K562 (cell line): Measurements from ENCODE around the gene ATXN1. TPM values are rescaled to one million over a fixed set of nuclear protein-coding genes. Genes with fewer than 3 reads are reported as not detected.
A peak's percentile ranks its signal among the peaks of the same experiment; 100 is the strongest.

Source experiments
- CXXC5 ChIP-seq: fragments of 250-450 bp; sonication (Bioruptor Pico); IDR thresholded peaks from 2 replicates; pipeline ENCODE4 v1.8.0; 2022; ENCODE audit warnings: inconsistent platforms, mild to moderate bottlenecking, moderate library complexity
- ETV1 ChIP-seq: fragments of 450-650 bp; conservative IDR thresholded peaks from 2 replicates; pipeline ENCODE4 v1.6.1; 2016; ENCODE audit warnings: missing genetic modification characterization, control low read depth, low read depth, missing compliant biosample characterization
- FOS ChIP-seq: IDR thresholded peaks from 3 replicates; pipeline ENCODE4 v1.6.1; 2011; ENCODE audit not compliant: insufficient read length; ENCODE audit errors: extremely low read depth
- SMC3 ChIP-seq: conservative IDR thresholded peaks from 2 replicates; pipeline ENCODE4 v1.6.1; 2011; ENCODE audit warnings: low read depth, low read length, improper control_type of control experiment; ENCODE audit not compliant: insufficient read depth
- SNIP1 ChIP-seq: fragments of 450-650 bp; IDR thresholded peaks from 2 replicates; pipeline ENCODE4 v1.7.1; 2017; ENCODE audit warnings: low read depth, mild to moderate bottlenecking
- ZC3H4 ChIP-seq: sonication (generic); formaldehyde crosslinking; IDR thresholded peaks from 2 replicates; pipeline ENCODE4 v1.9.0; 2021; ENCODE audit warnings: missing genetic modification reagents, borderline replicate concordance
- ZNF146 ChIP-seq: IDR thresholded peaks from one replicate; pipeline ENCODE4 v1.6.1; 2018; ENCODE audit warnings: missing compliant biosample characterization; ENCODE audit not compliant: unreplicated experiment
- ZNF707 ChIP-seq: fragments of 250-450 bp; sonication (Bioruptor Pico); conservative IDR thresholded peaks from 2 replicates; pipeline ENCODE4 v1.8.0; 2022; ENCODE audit warnings: inconsistent platforms, mild to moderate bottlenecking, moderate library complexity
- polyA plus RNA-seq, 8 experiments: library from polyadenylated mRNA; depleted of rRNA in 4 of 8; stranded (reverse) in 5 of 8; unstranded in 3 of 8; fragments of >200 nt; fragmentation: Nextera tagmentation in 2 of 8; fragmentation: Illumina TruSeq in 1 of 8; extraction: Ambion mirVana in 2 of 8; extraction: Trizol in 1 of 8; gene quantifications; 2 replicates each; pipeline versions ENCODE4 v1.2.1 to v1.2.3, GENCODE V29; 2011 to 2014; ENCODE audit warnings: inconsistent platforms in 1 of 8, missing spikeins in 1 of 8
- total RNA-seq, 7 experiments: library from RNA; depleted of rRNA in 6 of 7; stranded (reverse); fragments of >200 nt in 6 of 7; fragmentation: Illumina TruSeq in 2 of 7; extraction: Trizol in 2 of 7; gene quantifications; 2 replicates each; pipeline versions ENCODE4 v1.2.1 to v1.2.3, GENCODE V29; 2011 to 2021; ENCODE audit warnings: low replicate concordance in 1 of 7
- TF ChIP-seq, protein P1 (sequence below): fragments of 250-450 bp; sonication (Bioruptor Pico); IDR thresholded peaks from 2 replicates; pipeline ENCODE4 v1.8.0; 2021; ENCODE audit warnings: borderline replicate concordance, mild to moderate bottlenecking, moderate library complexity; ENCODE audit not compliant: poor library complexity, severe bottlenecking
- TF ChIP-seq, protein P2 (sequence below): fragments of 450-650 bp; IDR thresholded peaks from 2 replicates; pipeline ENCODE4 v1.6.1; 2016
- TF ChIP-seq, protein P3 (sequence below): fragments of 450-650 bp; IDR thresholded peaks from 2 replicates; pipeline ENCODE4 v1.6.1; 2017; ENCODE audit warnings: mild to moderate bottlenecking, moderate library complexity
- TF ChIP-seq, protein P4 (sequence below): fragments of 450-650 bp; IDR thresholded peaks from 2 replicates; pipeline ENCODE4 v1.6.1; 2016; ENCODE audit warnings: mild to moderate bottlenecking, moderate library complexity

The ATXN1 gene
- total and polyA plus RNA-seq, 9 of the 15 experiments (the other 6 are each of a cell fraction or from before 2014, with no cell fraction given) = under 0.01 to 1.2 (median 0.58) TPM

DNA sequence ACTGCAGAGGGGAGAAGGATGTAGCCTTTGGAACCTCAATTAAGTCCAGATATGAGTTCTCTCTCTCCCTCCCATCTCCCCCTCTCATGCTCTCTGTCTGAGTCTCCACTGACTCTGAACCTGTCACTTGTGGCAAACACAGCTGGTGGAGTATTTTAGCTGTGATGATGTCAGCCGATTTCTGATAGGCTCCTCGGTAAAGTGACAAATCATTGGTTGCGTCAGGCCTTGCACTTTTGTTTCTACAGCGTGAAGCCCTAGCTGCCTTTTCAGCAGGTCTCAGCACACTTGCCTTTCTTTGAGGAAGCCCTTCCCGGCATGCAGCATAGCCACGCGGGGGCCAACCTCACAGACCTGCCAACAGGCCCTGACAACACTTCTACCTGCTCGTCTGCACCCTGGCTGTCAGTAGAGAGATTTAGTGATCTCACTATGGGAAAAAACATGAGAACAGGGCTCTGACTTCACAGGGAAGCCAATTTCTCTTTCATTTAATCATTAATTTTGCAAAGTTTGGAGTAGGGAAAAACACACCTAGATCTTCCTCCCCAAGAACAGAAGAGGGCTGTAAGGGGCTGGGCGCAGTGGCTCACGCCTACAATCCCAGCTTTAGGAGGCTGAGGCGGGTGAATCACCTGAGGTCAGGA lies 438.5 kb downstream of the ATXN1 start (continued):
- TF ChIP-seq, protein P1, sequence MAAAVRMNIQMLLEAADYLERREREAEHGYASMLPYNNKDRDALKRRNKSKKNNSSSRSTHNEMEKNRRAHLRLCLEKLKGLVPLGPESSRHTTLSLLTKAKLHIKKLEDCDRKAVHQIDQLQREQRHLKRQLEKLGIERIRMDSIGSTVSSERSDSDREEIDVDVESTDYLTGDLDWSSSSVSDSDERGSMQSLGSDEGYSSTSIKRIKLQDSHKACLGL (CRISPR knock-in tag) = no peak
- peak; percentile 84 for TF ChIP-seq CXXC5 (CRISPR knock-in tag)
- no peak for TF ChIP-seq ZC3H4
- no peak for TF ChIP-seq SNIP1
- TF ChIP-seq ETV1 (tag) = peak; percentile 59
- no peak for TF ChIP-seq SMC3
- TF ChIP-seq, protein P2, sequence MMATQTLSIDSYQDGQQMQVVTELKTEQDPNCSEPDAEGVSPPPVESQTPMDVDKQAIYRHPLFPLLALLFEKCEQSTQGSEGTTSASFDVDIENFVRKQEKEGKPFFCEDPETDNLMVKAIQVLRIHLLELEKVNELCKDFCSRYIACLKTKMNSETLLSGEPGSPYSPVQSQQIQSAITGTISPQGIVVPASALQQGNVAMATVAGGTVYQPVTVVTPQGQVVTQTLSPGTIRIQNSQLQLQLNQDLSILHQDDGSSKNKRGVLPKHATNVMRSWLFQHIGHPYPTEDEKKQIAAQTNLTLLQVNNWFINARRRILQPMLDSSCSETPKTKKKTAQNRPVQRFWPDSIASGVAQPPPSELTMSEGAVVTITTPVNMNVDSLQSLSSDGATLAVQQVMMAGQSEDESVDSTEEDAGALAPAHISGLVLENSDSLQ = peak; percentile 93
- TF ChIP-seq, protein P3, sequence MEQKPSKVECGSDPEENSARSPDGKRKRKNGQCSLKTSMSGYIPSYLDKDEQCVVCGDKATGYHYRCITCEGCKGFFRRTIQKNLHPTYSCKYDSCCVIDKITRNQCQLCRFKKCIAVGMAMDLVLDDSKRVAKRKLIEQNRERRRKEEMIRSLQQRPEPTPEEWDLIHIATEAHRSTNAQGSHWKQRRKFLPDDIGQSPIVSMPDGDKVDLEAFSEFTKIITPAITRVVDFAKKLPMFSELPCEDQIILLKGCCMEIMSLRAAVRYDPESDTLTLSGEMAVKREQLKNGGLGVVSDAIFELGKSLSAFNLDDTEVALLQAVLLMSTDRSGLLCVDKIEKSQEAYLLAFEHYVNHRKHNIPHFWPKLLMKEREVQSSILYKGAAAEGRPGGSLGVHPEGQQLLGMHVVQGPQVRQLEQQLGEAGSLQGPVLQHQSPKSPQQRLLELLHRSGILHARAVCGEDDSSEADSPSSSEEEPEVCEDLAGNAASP = no peak
- TF ChIP-seq FOS = peak; percentile 17
- TF ChIP-seq, protein P4, sequence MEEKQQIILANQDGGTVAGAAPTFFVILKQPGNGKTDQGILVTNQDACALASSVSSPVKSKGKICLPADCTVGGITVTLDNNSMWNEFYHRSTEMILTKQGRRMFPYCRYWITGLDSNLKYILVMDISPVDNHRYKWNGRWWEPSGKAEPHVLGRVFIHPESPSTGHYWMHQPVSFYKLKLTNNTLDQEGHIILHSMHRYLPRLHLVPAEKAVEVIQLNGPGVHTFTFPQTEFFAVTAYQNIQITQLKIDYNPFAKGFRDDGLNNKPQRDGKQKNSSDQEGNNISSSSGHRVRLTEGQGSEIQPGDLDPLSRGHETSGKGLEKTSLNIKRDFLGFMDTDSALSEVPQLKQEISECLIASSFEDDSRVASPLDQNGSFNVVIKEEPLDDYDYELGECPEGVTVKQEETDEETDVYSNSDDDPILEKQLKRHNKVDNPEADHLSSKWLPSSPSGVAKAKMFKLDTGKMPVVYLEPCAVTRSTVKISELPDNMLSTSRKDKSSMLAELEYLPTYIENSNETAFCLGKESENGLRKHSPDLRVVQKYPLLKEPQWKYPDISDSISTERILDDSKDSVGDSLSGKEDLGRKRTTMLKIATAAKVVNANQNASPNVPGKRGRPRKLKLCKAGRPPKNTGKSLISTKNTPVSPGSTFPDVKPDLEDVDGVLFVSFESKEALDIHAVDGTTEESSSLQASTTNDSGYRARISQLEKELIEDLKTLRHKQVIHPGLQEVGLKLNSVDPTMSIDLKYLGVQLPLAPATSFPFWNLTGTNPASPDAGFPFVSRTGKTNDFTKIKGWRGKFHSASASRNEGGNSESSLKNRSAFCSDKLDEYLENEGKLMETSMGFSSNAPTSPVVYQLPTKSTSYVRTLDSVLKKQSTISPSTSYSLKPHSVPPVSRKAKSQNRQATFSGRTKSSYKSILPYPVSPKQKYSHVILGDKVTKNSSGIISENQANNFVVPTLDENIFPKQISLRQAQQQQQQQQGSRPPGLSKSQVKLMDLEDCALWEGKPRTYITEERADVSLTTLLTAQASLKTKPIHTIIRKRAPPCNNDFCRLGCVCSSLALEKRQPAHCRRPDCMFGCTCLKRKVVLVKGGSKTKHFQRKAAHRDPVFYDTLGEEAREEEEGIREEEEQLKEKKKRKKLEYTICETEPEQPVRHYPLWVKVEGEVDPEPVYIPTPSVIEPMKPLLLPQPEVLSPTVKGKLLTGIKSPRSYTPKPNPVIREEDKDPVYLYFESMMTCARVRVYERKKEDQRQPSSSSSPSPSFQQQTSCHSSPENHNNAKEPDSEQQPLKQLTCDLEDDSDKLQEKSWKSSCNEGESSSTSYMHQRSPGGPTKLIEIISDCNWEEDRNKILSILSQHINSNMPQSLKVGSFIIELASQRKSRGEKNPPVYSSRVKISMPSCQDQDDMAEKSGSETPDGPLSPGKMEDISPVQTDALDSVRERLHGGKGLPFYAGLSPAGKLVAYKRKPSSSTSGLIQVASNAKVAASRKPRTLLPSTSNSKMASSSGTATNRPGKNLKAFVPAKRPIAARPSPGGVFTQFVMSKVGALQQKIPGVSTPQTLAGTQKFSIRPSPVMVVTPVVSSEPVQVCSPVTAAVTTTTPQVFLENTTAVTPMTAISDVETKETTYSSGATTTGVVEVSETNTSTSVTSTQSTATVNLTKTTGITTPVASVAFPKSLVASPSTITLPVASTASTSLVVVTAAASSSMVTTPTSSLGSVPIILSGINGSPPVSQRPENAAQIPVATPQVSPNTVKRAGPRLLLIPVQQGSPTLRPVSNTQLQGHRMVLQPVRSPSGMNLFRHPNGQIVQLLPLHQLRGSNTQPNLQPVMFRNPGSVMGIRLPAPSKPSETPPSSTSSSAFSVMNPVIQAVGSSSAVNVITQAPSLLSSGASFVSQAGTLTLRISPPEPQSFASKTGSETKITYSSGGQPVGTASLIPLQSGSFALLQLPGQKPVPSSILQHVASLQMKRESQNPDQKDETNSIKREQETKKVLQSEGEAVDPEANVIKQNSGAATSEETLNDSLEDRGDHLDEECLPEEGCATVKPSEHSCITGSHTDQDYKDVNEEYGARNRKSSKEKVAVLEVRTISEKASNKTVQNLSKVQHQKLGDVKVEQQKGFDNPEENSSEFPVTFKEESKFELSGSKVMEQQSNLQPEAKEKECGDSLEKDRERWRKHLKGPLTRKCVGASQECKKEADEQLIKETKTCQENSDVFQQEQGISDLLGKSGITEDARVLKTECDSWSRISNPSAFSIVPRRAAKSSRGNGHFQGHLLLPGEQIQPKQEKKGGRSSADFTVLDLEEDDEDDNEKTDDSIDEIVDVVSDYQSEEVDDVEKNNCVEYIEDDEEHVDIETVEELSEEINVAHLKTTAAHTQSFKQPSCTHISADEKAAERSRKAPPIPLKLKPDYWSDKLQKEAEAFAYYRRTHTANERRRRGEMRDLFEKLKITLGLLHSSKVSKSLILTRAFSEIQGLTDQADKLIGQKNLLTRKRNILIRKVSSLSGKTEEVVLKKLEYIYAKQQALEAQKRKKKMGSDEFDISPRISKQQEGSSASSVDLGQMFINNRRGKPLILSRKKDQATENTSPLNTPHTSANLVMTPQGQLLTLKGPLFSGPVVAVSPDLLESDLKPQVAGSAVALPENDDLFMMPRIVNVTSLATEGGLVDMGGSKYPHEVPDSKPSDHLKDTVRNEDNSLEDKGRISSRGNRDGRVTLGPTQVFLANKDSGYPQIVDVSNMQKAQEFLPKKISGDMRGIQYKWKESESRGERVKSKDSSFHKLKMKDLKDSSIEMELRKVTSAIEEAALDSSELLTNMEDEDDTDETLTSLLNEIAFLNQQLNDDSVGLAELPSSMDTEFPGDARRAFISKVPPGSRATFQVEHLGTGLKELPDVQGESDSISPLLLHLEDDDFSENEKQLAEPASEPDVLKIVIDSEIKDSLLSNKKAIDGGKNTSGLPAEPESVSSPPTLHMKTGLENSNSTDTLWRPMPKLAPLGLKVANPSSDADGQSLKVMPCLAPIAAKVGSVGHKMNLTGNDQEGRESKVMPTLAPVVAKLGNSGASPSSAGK = peak; percentile 98
- TF ChIP-seq ZNF707 (CRISPR knock-in tag) = no peak
- no peak for TF ChIP-seq ZNF146 (CRISPR knock-in tag)
